K562 (cell line): Measurements from ENCODE around the gene GPR3.

Source experiments
- CBX3 ChIP-seq, 2 experiments: IDR thresholded peaks; 1 replicate in 1 of 2; 2 replicates in 1 of 2; pipeline ENCODE4 v1.6.1; 2012; ENCODE audit warnings: inconsistent platforms in 2 of 2, low read length in 2 of 2, borderline replicate concordance in 1 of 2, control low read depth in 1 of 2
- EZH2 ChIP-seq: IDR thresholded peaks from 2 replicates; pipeline ENCODE4 v1.6.1; 2012; ENCODE audit warnings: low read depth, mild to moderate bottlenecking, inconsistent platforms, low read length, borderline replicate concordance
- GATAD2B ChIP-seq: fragments of 450-650 bp; IDR thresholded peaks from 2 replicates; pipeline ENCODE4 v1.6.1; 2017; ENCODE audit warnings: mild to moderate bottlenecking, borderline replicate concordance
- NFE2L1 ChIP-seq: fragments of 450-650 bp; IDR thresholded peaks from 2 replicates; pipeline ENCODE4 v1.6.1; 2016; ENCODE audit warnings: missing genetic modification characterization, low read depth, mild to moderate bottlenecking, missing compliant biosample characterization, moderate library complexity, borderline replicate concordance
- POLR2A ChIP-seq: fragments of 450-650 bp; conservative IDR thresholded peaks from 2 replicates; pipeline ENCODE4 v1.6.1; 2016
- POLR2AphosphoS5 ChIP-seq: IDR thresholded peaks from 2 replicates; pipeline ENCODE4 v1.6.1; 2011; ENCODE audit warnings: mild to moderate bottlenecking, low read depth, low read length, moderate library complexity; ENCODE audit not compliant: control insufficient read depth, insufficient read depth
- SAFB2 ChIP-seq: fragments of 200-400 bp; formaldehyde crosslinking; IDR thresholded peaks from 2 replicates; pipeline ENCODE4 v1.6.1; 2018; ENCODE audit warnings: borderline replicate concordance, low read length, low read depth, moderate library complexity; ENCODE audit not compliant: severe bottlenecking
- SP2 ChIP-seq: IDR thresholded peaks from 2 replicates; pipeline ENCODE4 v1.6.1; 2011; ENCODE audit warnings: mild to moderate bottlenecking, low read depth, low read length, moderate library complexity; ENCODE audit not compliant: poor library complexity, severe bottlenecking; ENCODE audit errors: extremely low read depth
- TARDBP ChIP-seq: fragments of 450-650 bp; IDR thresholded peaks from 2 replicates; pipeline ENCODE4 v1.6.1; 2016
- ZNF561 ChIP-seq: fragments of 450-650 bp; formaldehyde crosslinking; conservative IDR thresholded peaks from 2 replicates; pipeline ENCODE4 v1.4.0; 2020; ENCODE audit warnings: mild to moderate bottlenecking, moderate library complexity
- TF ChIP-seq, protein P1 (sequence below), 2 experiments: fragments of 450-650 bp; formaldehyde crosslinking in 1 of 2; IDR thresholded peaks; 2 replicates each; pipeline versions ENCODE4 v1.4.0 to v1.6.1; 2014 to 2020; ENCODE audit warnings: mild to moderate bottlenecking in 2 of 2, borderline replicate concordance in 1 of 2, low read depth in 1 of 2
- TF ChIP-seq, protein P2 (sequence below), 2 experiments: fragments of 450-650 bp; IDR thresholded peaks; 2 replicates each; pipeline ENCODE4 v1.6.1; 2016; ENCODE audit warnings: mild to moderate bottlenecking in 2 of 2, borderline replicate concordance in 1 of 2, low read depth in 1 of 2, moderate library complexity in 1 of 2
- TF ChIP-seq, protein P3 (sequence below), 3 experiments: IDR thresholded peaks in 2 of 3; conservative IDR thresholded peaks in 1 of 3; 2 replicates each; pipeline ENCODE4 v1.5.1; 2011 to 2012; ENCODE audit warnings: low read length in 3 of 3, mild to moderate bottlenecking in 3 of 3, control low read depth in 2 of 3, improper control_type of control experiment in 1 of 3, inconsistent platforms in 1 of 3, low read depth in 1 of 3, mixed read lengths in 1 of 3, moderate library complexity in 1 of 3; ENCODE audit not compliant: insufficient read depth in 2 of 3
- TF ChIP-seq, protein P4 (sequence below): fragments of 250-450 bp; sonication (Bioruptor Pico); IDR thresholded peaks from 2 replicates; pipeline ENCODE4 v1.4.0; 2020; ENCODE audit warnings: mild to moderate bottlenecking

- TF ChIP-seq EZH2 (no peak), GATAD2B (no peak), POLR2AphosphoS5 (no peak), TARDBP (no peak), ZNF561 (CRISPR knock-in tag) (no peak), POLR2A (no peak), SP2 (no peak), SAFB2 (no peak), CBX3 (IDR thresholded peaks at IDR 0.05; ENCODE audit: borderline replicate concordance in 1 of 2, low read length in 2 of 2) (no peak), NFE2L1 (tag) (no peak)
- TF ChIP-seq, protein P1, sequence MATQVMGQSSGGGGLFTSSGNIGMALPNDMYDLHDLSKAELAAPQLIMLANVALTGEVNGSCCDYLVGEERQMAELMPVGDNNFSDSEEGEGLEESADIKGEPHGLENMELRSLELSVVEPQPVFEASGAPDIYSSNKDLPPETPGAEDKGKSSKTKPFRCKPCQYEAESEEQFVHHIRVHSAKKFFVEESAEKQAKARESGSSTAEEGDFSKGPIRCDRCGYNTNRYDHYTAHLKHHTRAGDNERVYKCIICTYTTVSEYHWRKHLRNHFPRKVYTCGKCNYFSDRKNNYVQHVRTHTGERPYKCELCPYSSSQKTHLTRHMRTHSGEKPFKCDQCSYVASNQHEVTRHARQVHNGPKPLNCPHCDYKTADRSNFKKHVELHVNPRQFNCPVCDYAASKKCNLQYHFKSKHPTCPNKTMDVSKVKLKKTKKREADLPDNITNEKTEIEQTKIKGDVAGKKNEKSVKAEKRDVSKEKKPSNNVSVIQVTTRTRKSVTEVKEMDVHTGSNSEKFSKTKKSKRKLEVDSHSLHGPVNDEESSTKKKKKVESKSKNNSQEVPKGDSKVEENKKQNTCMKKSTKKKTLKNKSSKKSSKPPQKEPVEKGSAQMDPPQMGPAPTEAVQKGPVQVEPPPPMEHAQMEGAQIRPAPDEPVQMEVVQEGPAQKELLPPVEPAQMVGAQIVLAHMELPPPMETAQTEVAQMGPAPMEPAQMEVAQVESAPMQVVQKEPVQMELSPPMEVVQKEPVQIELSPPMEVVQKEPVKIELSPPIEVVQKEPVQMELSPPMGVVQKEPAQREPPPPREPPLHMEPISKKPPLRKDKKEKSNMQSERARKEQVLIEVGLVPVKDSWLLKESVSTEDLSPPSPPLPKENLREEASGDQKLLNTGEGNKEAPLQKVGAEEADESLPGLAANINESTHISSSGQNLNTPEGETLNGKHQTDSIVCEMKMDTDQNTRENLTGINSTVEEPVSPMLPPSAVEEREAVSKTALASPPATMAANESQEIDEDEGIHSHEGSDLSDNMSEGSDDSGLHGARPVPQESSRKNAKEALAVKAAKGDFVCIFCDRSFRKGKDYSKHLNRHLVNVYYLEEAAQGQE (IDR thresholded peaks at IDR 0.05; ENCODE audit: borderline replicate concordance): no peak
- TF ChIP-seq, protein P1 (CRISPR knock-in tag; IDR thresholded peaks at IDR 0.05; ENCODE audit: low read depth): no peak; the same call in 1 of the 2 replicates
- TF ChIP-seq, protein P2, sequence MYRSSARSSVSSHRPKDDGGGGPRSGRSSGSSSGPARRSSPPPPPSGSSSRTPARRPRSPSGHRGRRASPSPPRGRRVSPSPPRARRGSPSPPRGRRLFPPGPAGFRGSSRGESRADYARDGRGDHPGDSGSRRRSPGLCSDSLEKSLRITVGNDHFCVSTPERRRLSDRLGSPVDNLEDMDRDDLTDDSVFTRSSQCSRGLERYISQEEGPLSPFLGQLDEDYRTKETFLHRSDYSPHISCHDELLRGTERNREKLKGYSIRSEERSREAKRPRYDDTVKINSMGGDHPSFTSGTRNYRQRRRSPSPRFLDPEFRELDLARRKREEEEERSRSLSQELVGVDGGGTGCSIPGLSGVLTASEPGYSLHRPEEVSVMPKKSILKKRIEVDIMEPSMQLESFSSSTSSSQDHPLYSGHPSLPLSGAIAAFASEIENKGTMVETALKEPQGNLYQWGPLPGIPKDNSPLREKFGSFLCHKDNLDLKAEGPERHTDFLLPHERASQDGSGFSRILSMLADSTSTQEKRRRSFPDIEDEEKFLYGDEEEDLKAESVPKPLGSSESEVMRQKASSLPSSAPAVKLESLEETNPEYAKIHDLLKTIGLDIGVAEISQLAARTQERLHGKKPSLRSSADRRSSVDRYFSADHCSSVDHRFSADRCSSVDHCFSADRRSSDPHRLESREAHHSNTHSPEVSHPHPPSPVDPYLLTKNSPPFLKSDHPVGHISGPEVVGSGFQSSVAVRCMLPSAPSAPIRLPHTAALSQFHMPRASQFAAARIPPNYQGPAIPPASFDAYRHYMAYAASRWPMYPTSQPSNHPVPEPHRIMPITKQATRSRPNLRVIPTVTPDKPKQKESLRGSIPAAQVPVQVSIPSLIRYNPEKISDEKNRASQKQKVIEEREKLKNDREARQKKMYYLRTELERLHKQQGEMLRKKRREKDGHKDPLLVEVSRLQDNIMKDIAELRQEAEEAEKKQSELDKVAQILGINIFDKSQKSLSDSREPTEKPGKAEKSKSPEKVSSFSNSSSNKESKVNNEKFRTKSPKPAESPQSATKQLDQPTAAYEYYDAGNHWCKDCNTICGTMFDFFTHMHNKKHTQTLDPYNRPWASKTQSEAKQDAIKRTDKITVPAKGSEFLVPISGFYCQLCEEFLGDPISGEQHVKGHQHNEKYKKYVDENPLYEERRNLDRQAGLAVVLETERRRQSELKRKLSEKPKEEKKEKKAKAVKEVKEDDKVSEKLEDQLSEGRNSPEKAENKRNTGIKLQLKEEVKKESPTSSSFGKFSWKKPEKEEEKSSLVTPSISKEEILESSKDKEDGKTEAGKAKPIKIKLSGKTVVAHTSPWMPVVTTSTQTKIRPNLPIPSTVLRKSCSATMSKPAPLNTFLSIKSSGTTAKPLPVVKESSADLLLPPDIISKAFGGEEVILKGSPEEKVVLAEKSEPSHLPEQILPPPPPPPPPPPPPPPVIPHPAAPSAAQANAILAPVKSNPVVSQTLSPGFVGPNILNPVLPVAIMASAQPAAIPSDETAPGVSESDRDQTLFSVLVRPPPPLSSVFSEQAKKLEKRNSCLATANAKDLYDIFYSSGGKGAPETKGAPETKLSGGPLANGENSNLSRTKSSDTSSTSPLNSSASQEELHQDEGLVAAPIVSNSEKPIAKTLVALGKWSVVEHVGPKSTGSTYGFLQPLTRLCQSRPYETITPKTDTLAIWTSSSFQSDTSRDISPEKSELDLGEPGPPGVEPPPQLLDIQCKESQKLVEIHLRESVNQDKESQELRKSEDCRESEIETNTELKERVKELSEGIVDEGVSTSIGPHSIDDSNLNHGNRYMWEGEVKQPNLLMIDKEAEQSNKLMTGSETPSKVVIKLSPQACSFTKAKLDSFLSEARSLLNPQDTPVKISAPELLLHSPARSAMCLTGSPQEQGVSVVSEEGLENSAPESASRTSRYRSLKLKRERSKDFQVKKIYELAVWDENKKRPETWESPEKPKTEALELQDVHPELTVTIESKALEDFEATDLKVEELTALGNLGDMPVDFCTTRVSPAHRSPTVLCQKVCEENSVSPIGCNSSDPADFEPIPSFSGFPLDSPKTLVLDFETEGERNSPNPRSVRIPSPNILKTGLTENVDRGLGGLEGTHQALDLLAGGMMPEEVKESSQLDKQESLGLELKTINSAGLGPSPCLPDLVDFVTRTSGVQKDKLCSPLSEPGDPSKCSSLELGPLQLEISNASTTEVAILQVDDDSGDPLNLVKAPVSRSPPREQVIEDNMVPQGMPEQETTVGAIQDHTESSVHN (IDR thresholded peaks at IDR 0.05; ENCODE audit: borderline replicate concordance in 1 of 2, low read depth in 1 of 2): no peak
- TF ChIP-seq, protein P3, sequence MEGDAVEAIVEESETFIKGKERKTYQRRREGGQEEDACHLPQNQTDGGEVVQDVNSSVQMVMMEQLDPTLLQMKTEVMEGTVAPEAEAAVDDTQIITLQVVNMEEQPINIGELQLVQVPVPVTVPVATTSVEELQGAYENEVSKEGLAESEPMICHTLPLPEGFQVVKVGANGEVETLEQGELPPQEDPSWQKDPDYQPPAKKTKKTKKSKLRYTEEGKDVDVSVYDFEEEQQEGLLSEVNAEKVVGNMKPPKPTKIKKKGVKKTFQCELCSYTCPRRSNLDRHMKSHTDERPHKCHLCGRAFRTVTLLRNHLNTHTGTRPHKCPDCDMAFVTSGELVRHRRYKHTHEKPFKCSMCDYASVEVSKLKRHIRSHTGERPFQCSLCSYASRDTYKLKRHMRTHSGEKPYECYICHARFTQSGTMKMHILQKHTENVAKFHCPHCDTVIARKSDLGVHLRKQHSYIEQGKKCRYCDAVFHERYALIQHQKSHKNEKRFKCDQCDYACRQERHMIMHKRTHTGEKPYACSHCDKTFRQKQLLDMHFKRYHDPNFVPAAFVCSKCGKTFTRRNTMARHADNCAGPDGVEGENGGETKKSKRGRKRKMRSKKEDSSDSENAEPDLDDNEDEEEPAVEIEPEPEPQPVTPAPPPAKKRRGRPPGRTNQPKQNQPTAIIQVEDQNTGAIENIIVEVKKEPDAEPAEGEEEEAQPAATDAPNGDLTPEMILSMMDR (IDR thresholded peaks at IDR 0.05 in 2 of 3, conservative IDR thresholded peaks at IDR 0.05 in 1 of 3; ENCODE audit: insufficient read depth in 2 of 3, low read depth in 1 of 3, low read length in 3 of 3): no peak
- TF ChIP-seq, protein P4, sequence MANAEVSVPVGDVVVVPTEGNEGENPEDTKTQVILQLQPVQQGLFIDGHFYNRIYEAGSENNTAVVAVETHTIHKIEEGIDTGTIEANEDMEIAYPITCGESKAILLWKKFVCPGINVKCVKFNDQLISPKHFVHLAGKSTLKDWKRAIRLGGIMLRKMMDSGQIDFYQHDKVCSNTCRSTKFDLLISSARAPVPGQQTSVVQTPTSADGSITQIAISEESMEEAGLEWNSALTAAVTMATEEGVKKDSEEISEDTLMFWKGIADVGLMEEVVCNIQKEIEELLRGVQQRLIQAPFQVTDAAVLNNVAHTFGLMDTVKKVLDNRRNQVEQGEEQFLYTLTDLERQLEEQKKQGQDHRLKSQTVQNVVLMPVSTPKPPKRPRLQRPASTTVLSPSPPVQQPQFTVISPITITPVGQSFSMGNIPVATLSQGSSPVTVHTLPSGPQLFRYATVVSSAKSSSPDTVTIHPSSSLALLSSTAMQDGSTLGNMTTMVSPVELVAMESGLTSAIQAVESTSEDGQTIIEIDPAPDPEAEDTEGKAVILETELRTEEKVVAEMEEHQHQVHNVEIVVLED: no peak
These were observed 25.2 kb upstream of the GPR3 start for GRCh38 chr1:27367160-27367650.
